ENCODE measurements around the gene AFF4.

DNA sequence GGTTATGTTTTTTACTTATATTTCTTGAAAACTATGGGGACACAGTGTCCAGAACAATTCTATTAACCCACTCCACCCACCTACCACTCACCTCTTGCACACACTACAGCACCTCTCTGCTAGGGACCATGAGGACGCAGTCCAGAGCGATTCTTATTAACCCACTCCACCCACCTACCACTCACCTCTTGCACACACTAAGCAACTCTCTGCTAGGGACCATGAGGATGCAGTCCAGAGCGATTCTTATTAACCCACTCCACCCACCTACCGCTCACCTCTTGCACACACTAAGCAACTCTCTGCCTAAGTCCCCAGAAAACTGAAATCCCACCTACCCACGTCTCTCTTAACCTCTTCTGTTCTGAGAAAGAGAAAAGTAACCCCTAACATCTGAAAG is 130.8 kb downstream of the AFF4 start:
- TF ChIP-seq EP300 (IDR thresholded peaks at IDR 0.05) (no peak), POLR2A (IDR thresholded peaks at IDR 0.05) (no peak), POLR2AphosphoS5 (IDR thresholded peaks at IDR 0.05) (no peak)
- TF ChIP-seq, protein P1, sequence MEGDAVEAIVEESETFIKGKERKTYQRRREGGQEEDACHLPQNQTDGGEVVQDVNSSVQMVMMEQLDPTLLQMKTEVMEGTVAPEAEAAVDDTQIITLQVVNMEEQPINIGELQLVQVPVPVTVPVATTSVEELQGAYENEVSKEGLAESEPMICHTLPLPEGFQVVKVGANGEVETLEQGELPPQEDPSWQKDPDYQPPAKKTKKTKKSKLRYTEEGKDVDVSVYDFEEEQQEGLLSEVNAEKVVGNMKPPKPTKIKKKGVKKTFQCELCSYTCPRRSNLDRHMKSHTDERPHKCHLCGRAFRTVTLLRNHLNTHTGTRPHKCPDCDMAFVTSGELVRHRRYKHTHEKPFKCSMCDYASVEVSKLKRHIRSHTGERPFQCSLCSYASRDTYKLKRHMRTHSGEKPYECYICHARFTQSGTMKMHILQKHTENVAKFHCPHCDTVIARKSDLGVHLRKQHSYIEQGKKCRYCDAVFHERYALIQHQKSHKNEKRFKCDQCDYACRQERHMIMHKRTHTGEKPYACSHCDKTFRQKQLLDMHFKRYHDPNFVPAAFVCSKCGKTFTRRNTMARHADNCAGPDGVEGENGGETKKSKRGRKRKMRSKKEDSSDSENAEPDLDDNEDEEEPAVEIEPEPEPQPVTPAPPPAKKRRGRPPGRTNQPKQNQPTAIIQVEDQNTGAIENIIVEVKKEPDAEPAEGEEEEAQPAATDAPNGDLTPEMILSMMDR (IDR thresholded peaks at IDR 0.05), result no peak

Data from gastroesophageal sphincter (tissue), 3 donors.